IMR-90 (cell line): ENCODE data around the gene OSCP1. TPM values are rescaled to one million over a fixed set of nuclear protein-coding genes. Genes with fewer than 3 reads are reported as not detected.

Source experiments
- ATAC-seq: fragments of 200-7000 bp; cut with Tn5 transposase; 2 replicates; pipeline ENCODE4 v1.9.1; 2020; ENCODE audit warnings: low read depth, mild to moderate bottlenecking, moderate library complexity
- BruUV-seq: library from RNA; stranded (reverse); fragments of 400-500 nt; replicated peaks from 2 replicates; lab custom pipeline; 2021; lab: Mats Ljungman, UMichigan
- CTCF ChIA-PET: fragments of 300-600 bp; formaldehyde crosslinking; extraction: SDS; loops from one replicate; lab custom pipeline; 2021; ENCODE audit warnings: antibody characterized with exemption; lab: Yijun Ruan, JAX
- POLR2A ChIA-PET: fragments of 300-600 bp; sonication (Branson Sonifier 250); formaldehyde crosslinking; loops from one replicate; lab custom pipeline; 2022; ENCODE audit warnings: antibody characterized with exemption; ENCODE audit not compliant: unreplicated experiment; lab: Charles Lee
- DNase-seq: peaks from one replicate; pipeline ENCODE4 v3.0.0; 2013
- H2AFZ ChIP-seq: replicated peaks from 2 replicates; pipeline ENCODE3; 2013; ENCODE audit warnings: low read length, mild to moderate bottlenecking; ENCODE audit not compliant: poor library complexity
- H2AK5ac ChIP-seq: 2 replicates; pipeline ENCODE4 v1.6.1; 2013; ENCODE audit warnings: low read depth, low read length, inconsistent platforms
- H2AK9ac ChIP-seq: replicated peaks from 2 replicates; pipeline ENCODE3; 2013; ENCODE audit warnings: mild to moderate bottlenecking, low read depth, low read length, moderate library complexity; ENCODE audit not compliant: poor library complexity
- H2BK120ac ChIP-seq: 2 replicates; pipeline ENCODE4 v1.6.1; 2013; ENCODE audit warnings: low read depth, low read length, inconsistent platforms
- H2BK15ac ChIP-seq: 3 replicates; pipeline ENCODE4 v1.6.1; 2013; ENCODE audit warnings: low read depth, low read length, inconsistent platforms
- H2BK20ac ChIP-seq: 2 replicates; pipeline ENCODE4 v1.6.1; 2013; ENCODE audit warnings: low read depth, mild to moderate bottlenecking, inconsistent platforms, low read length, moderate library complexity
- H2BK5ac ChIP-seq: 2 replicates; pipeline ENCODE4 v1.6.1; 2013; ENCODE audit warnings: mild to moderate bottlenecking, low read depth, low read length, inconsistent platforms; ENCODE audit not compliant: poor library complexity, severe bottlenecking
- H3K14ac ChIP-seq: replicated peaks from 2 replicates; pipeline ENCODE4 v1.6.1; 2013; ENCODE audit warnings: low read depth, low read length, inconsistent platforms
- H3K18ac ChIP-seq: 2 replicates; pipeline ENCODE4 v1.6.1; 2013; ENCODE audit warnings: low read depth, low read length, control low read depth
- H3K23ac ChIP-seq: 2 replicates; pipeline ENCODE4 v1.6.1; 2013; ENCODE audit warnings: low read depth, low read length, inconsistent platforms
- H3K27ac ChIP-seq: 2 replicates; pipeline ENCODE4 v1.5.1; 2013; ENCODE audit warnings: mild to moderate bottlenecking, control low read depth, low read length; ENCODE audit not compliant: insufficient read depth
- H3K27me3 ChIP-seq: 2 replicates; pipeline ENCODE4 v1.6.1; 2013; ENCODE audit warnings: low read length; ENCODE audit not compliant: control insufficient read depth, insufficient read depth
- H3K36me3 ChIP-seq: 2 replicates; pipeline ENCODE4 v1.6.1; 2013; ENCODE audit warnings: low read length, mixed read lengths; ENCODE audit not compliant: control insufficient read depth, insufficient read depth
- H3K4ac ChIP-seq: 2 replicates; pipeline ENCODE4 v1.6.1; 2013; ENCODE audit warnings: low read depth, low read length, inconsistent platforms
- H3K4me1 ChIP-seq: 2 replicates; pipeline ENCODE4 v1.6.1; 2013; ENCODE audit warnings: low read length, mixed read lengths; ENCODE audit not compliant: control insufficient read depth, insufficient read depth
- H3K4me2 ChIP-seq: 2 replicates; pipeline ENCODE4 v1.6.1; 2013; ENCODE audit warnings: low read depth, mild to moderate bottlenecking, control low read depth, low read length, moderate library complexity
- H3K4me3 ChIP-seq: 2 replicates; pipeline ENCODE4 v1.5.1; 2013; ENCODE audit warnings: low read depth, mild to moderate bottlenecking, control low read depth, low read length, moderate library complexity; ENCODE audit not compliant: insufficient read depth
- H3K56ac ChIP-seq: 2 replicates; pipeline ENCODE4 v1.6.1; 2013; ENCODE audit warnings: low read length, inconsistent platforms; ENCODE audit not compliant: insufficient read depth; ENCODE audit errors: extremely low read depth
- H3K79me1 ChIP-seq, 2 experiments: 2 replicates each; pipeline ENCODE4 v1.6.1; 2013; ENCODE audit warnings: low read length in 2 of 2, inconsistent platforms in 1 of 2, low read depth in 1 of 2
- H3K9ac ChIP-seq: 2 replicates; pipeline ENCODE4 v1.6.1; 2013; ENCODE audit warnings: low read depth, low read length, control low read depth
- H3K9me1 ChIP-seq: 2 replicates; pipeline ENCODE4 v1.6.1; 2013; ENCODE audit warnings: low read length, inconsistent platforms; ENCODE audit not compliant: insufficient read depth
- H3K9me3 ChIP-seq: 2 replicates; pipeline ENCODE4 v1.6.1; 2013; ENCODE audit warnings: low read length; ENCODE audit not compliant: control insufficient read depth, insufficient read depth
- H4K20me1 ChIP-seq: 2 replicates; pipeline ENCODE4 v1.6.1; 2013; ENCODE audit warnings: low read length, inconsistent platforms; ENCODE audit not compliant: insufficient read depth
- H4K5ac ChIP-seq: 2 replicates; pipeline ENCODE4 v1.6.1; 2013; ENCODE audit warnings: mild to moderate bottlenecking, low read depth, low read length, control low read depth
- H4K8ac ChIP-seq, 2 experiments: 2 replicates each; pipeline ENCODE4 v1.6.1; 2013; ENCODE audit warnings: low read depth in 2 of 2, low read length in 2 of 2, control low read depth in 1 of 2, inconsistent platforms in 1 of 2
- H4K91ac ChIP-seq: 2 replicates; pipeline ENCODE4 v1.6.1; 2013; ENCODE audit warnings: low read depth, low read length, inconsistent platforms; ENCODE audit not compliant: insufficient read depth
- CEBPB ChIP-seq: IDR thresholded peaks from 2 replicates; pipeline ENCODE4 v1.6.1; 2012; ENCODE audit warnings: low read depth, low read length, improper control_type of control experiment
- MAFK ChIP-seq: IDR thresholded peaks from 2 replicates; pipeline ENCODE4 v1.6.1; 2012; ENCODE audit warnings: low read depth, low read length, improper control_type of control experiment
- WGBS, 2 experiments: methylation state at CpG; one replicate each; pipeline versions ENCODE4 v1.1.5 to v1.1.7; 2013; ENCODE audit warnings: missing lambda C conversion rate in 2 of 2; ENCODE audit not compliant: insufficient read length in 1 of 2; ENCODE audit errors: extremely low coverage in 2 of 2; 5-methylcytosine and 5-hydroxymethylcytosine counted together
- dilution Hi-C: fragments of 300-500 bp; cut with HindIII; formaldehyde crosslinking; loops from one replicate; pipeline ENCODE4 v1.14.3; 2018; ENCODE audit warnings: low sequenced_read_pairs; ENCODE audit not compliant: unreplicated experiment
- in situ Hi-C: fragments of 300-500 bp; cut with MboI; formaldehyde crosslinking; loops from 3 replicates; pipeline ENCODE4 v1.14.3; 2019; ENCODE audit warnings: low sequenced_read_pairs, inconsistent platforms, mixed read lengths
- intact Hi-C: fragments of 100-400 bp; cut with micrococcal nuclease; formaldehyde crosslinking; loops from 2 replicates; pipeline ENCODE4 v1.10.0; 2022
- polyA plus RNA-seq, 3 experiments: library from polyadenylated mRNA; depleted of rRNA; stranded (reverse); fragments of >200 nt; gene quantifications; 2 replicates each; pipeline ENCODE4 v1.2.3, GENCODE V29; 2012; ENCODE audit warnings: low replicate concordance in 1 of 3
- total RNA-seq: library from RNA; depleted of rRNA; stranded (reverse); fragments of >200 nt; gene quantifications from 2 replicates; pipeline ENCODE4 v1.2.3, GENCODE V29; 2012

OSCP1 gene
- total and polyA plus RNA-seq, 2 of the 4 experiments (the other 2 are of a cell fraction) = 7.8 to 11.8 TPM

- DNase-seq = no peak
These were observed 47.0 kb upstream of the OSCP1 start for GRCh38 chr1:36497207-36497606.

More at GRCh38 chr1:36497207-36497606, 47.0 kb upstream of the OSCP1 start:
- Histone ChIP-seq H3K56ac (no peak overlapping the region), H3K27me3 (peaks cover 2% of the 10 kb centered on the region; the same call in 1 of the 2 replicates), H3K9me1 (no peaks in the 10 kb centered on the region), H2BK5ac (no peak overlapping the region), H2BK120ac (no peak overlapping the region), H3K23ac (no peak overlapping the region), H3K14ac (no peak overlapping the region), H4K20me1 (no peaks in the 10 kb centered on the region), H3K9me3 (no peaks in the 10 kb centered on the region), H3K79me1 (no peaks in the 10 kb centered on the region), H3K27ac (peak overlapping the region; percentile 54; the same call in 1 of the 2 replicates), H2BK15ac (no peak overlapping the region), H4K8ac (no peak overlapping the region), H3K4me1 (no peaks in the 10 kb centered on the region), H2BK20ac (no peak overlapping the region), H3K4me3 (no peak overlapping the region), H3K4ac (no peak overlapping the region), H3K4me2 (no peak overlapping the region; the same call in 1 of the 2 replicates), H4K5ac (no peak overlapping the region), H3K18ac (peak overlapping the region; percentile 35; the same call in 1 of the 2 replicates), H2AFZ (no peak overlapping the region), H3K36me3 (no peaks in the 10 kb centered on the region), H3K9ac (no peak overlapping the region), H2AK9ac (no peak overlapping the region), H2AK5ac (no peak overlapping the region), H4K91ac (no peak overlapping the region)
- no CpG with 5 or more reads among the region's 2 CpGs for WGBS, 2 experiments
- TF ChIP-seq CEBPB (peak; percentile 49; the same call in 1 of the 2 replicates), MAFK (no peak)
- ATAC-seq = peak; percentile 73
- dilution Hi-C loops (no loop called here), in situ Hi-C loops (no loop called here), intact Hi-C loops (no loop called here)
- no TSS peak for BruUV-seq
- POLR2A ChIA-PET = no interaction called here
- CTCF ChIA-PET = interaction anchor here (1.6 kb wide), 1 partner anchor 19 kb away, joined by 5 read pairs; no protein-coding TSS in a partner anchor
